HG03139 (cell line): ENCODE measurements around the gene CD2AP.
"Not testable (repeated sequence)": the region's sequence is repeated elsewhere in the genome, so short reads cannot be mapped to it uniquely, and the experiment has no call there.

Source experiments
- ATAC-seq: cut with Tn5 transposase; IDR thresholded peaks from one replicate; pipeline ENCODE4 v1.9.1; 2021; ENCODE audit not compliant: unreplicated experiment

CD2AP gene

GRCh38 chr6:47477497-47478232 lies at the start of gene CD2AP:
Gene CD2AP, plus strand, starts transcription at chr6:47477789. Its CDS starts 456 bp downstream, at chr6:47478245.
- ATAC-seq: peak; percentile 78

- no peak for ATAC-seq
Observed at GRCh38 chr6:47428288-47428687, 49.3 kb upstream of the CD2AP start.

GRCh38 chr6:47428746-47429664 lies 48.6 kb upstream of the CD2AP start:
- no peak for ATAC-seq

- no peak for ATAC-seq
Observed at GRCh38 chr6:47434372-47435253, 43.0 kb upstream of the CD2AP start.

- no peak for ATAC-seq
Observed at GRCh38 chr6:47435254-47435612, 42.4 kb upstream of the CD2AP start.

GRCh38 chr6:47437592-47437991 lies 40.0 kb upstream of the CD2AP start:
- ATAC-seq: peak; percentile 65

- peak; percentile 73 for ATAC-seq
Observed at GRCh38 chr6:47438481-47439347, 38.9 kb upstream of the CD2AP start.

GRCh38 chr6:47439348-47439668 lies 38.3 kb upstream of the CD2AP start:
- ATAC-seq: no peak

GRCh38 chr6:47440719-47441118 lies 36.9 kb upstream of the CD2AP start:
- peak; percentile 51 for ATAC-seq

GRCh38 chr6:47444964-47445363 lies 32.6 kb upstream of the CD2AP start:
- ATAC-seq: not testable (repeated sequence)

- ATAC-seq: no peak
Observed at GRCh38 chr6:47446669-47447330, 30.8 kb upstream of the CD2AP start.

- no peak for ATAC-seq
Observed at GRCh38 chr6:47447722-47448121, 29.9 kb upstream of the CD2AP start.

GRCh38 chr6:47451162-47451561 lies 26.4 kb upstream of the CD2AP start:
- ATAC-seq: no peak

- ATAC-seq: no peak
Observed at GRCh38 chr6:47452899-47453298, 24.7 kb upstream of the CD2AP start.

GRCh38 chr6:47453372-47453936 lies 24.1 kb upstream of the CD2AP start:
- no peak for ATAC-seq

GRCh38 chr6:47454713-47455396 lies 22.7 kb upstream of the CD2AP start:
- ATAC-seq: no peak

GRCh38 chr6:47455533-47456209 lies 21.9 kb upstream of the CD2AP start:
- ATAC-seq: peak; percentile 55

GRCh38 chr6:47456536-47456975 lies 21.0 kb upstream of the CD2AP start:
- no peak for ATAC-seq
